Gastrocnemius medialis (tissue), 4 donors: ENCODE measurements around the gene CHID1.

ENCODE experiments used
- CTCF ChIP-seq, 5 experiments: fragments of 450-650 bp in 3 of 5; fragments of 200-600 bp in 2 of 5; sonication (generic) in 2 of 5; IDR thresholded peaks in 4 of 5; conservative IDR thresholded peaks in 1 of 5; 1 replicate in 4 of 5; 2 replicates in 1 of 5; pipeline ENCODE4 v1.5.1; 2016 to 2019; ENCODE audit warnings: antibody characterized with exemption in 5 of 5, mild to moderate bottlenecking in 3 of 5, moderate library complexity in 3 of 5
- POLR2A ChIP-seq, 2 donors: fragments of 450-650 bp; IDR thresholded peaks; one replicate each; pipeline ENCODE4 v1.6.1; 2017; ENCODE audit warnings: antibody characterized with exemption in 2 of 2, mild to moderate bottlenecking in 2 of 2, moderate library complexity in 2 of 2

- TF ChIP-seq CTCF (IDR thresholded peaks at IDR 0.05 in 4 of 5, conservative IDR thresholded peaks at IDR 0.05 in 1 of 5): no peak
- TF ChIP-seq POLR2A (IDR thresholded peaks at IDR 0.05): no peak
Observed at GRCh38 chr11:898540-899190, 11.9 kb downstream of the CHID1 start.
